Nephron progenitor cell (in vitro differentiated cells): ENCODE results near the gene SNAPC1.
"Not testable (repeated sequence)": the region's sequence is repeated elsewhere in the genome, so short reads cannot be mapped to it uniquely, and the experiment has no call there.

ENCODE experiments used
- DNase-seq: peaks from one replicate; pipeline ENCODE4 v3.0.0; 2021
- H3K27ac Mint-ChIP-seq: 2 replicates; pipeline ENCODE4 v1.8.0; 2021; ENCODE audit warnings: mild to moderate bottlenecking, moderate library complexity, mixed read lengths
- H3K27me3 Mint-ChIP-seq: 2 replicates; pipeline ENCODE4 v1.8.0; 2021; ENCODE audit warnings: mild to moderate bottlenecking, low read depth, mixed read lengths; ENCODE audit not compliant: poor library complexity
- H3K36me3 Mint-ChIP-seq: 2 replicates; pipeline ENCODE4 v1.8.0; 2021; ENCODE audit warnings: low read depth, mixed read lengths
- H3K4me1 Mint-ChIP-seq: 2 replicates; pipeline ENCODE4 v1.8.0; 2021; ENCODE audit warnings: mixed read lengths
- H3K4me3 Mint-ChIP-seq: 2 replicates; pipeline ENCODE4 v1.8.0; 2021; ENCODE audit warnings: mild to moderate bottlenecking, moderate library complexity, mixed read lengths
- H3K9me3 Mint-ChIP-seq: 2 replicates; pipeline ENCODE4 v1.8.0; 2021; ENCODE audit warnings: mild to moderate bottlenecking, moderate library complexity, mixed read lengths
- TF ChIP-seq, protein P1 (sequence below): fragments of 200-600 bp; sonication (generic); IDR thresholded peaks from 2 replicates; pipeline ENCODE4 v1.5.0; 2021; ENCODE audit warnings: antibody characterized with exemption

The SNAPC1 gene

DNA sequence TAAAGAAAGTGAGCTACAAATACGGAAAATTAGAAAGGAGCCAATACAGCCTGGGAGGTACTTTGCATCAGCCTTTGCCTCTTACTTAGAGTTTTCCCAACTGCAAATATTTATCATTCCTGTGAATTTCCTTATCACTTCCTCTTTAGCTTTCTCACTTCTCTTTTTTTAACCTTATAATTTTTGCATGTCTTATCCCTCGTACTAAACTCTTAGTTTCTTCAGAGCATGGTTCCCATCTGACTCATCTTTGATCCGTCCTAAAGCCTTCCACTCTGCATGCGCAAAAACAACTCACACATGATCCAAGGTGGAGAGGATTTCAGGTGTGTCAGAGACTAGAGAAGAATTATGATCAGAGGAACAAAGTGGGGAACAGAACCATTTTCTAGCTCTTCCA, 9.6 kb upstream of the SNAPC1 start:
- H3K27ac Mint-ChIP-seq, result no peak overlapping the region

DNA sequence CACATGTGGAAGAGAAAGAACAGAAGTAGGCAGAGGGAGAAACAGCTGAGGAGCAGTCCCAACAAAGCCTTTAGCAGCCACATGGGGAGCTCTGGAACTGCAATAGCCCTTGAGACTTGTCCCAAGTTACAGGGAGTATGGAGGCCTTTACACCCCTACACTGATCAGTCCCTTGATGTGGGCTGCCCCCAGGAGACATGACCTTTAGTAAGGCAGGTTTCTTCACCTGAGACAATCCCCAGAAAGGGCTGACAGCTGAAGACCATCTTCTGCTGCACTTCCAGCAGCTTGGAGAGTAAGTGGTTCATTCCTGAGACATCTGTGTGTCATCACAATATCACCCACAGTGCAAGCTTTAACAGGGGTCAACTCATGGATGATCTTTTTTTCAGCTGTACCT, 8.6 kb upstream of the SNAPC1 start:
- Mint-ChIP-seq H3K4me3 (no peak overlapping the region), H3K27me3 (peaks cover 12% of the 10 kb centered on the region), H3K9me3 (no peaks in the 10 kb centered on the region), H3K36me3 (no peaks in the 10 kb centered on the region), H3K4me1 (peaks cover 49% of the 10 kb centered on the region), H3K27ac (no peak overlapping the region)
- no peak for DNase-seq
- TF ChIP-seq, protein P1, sequence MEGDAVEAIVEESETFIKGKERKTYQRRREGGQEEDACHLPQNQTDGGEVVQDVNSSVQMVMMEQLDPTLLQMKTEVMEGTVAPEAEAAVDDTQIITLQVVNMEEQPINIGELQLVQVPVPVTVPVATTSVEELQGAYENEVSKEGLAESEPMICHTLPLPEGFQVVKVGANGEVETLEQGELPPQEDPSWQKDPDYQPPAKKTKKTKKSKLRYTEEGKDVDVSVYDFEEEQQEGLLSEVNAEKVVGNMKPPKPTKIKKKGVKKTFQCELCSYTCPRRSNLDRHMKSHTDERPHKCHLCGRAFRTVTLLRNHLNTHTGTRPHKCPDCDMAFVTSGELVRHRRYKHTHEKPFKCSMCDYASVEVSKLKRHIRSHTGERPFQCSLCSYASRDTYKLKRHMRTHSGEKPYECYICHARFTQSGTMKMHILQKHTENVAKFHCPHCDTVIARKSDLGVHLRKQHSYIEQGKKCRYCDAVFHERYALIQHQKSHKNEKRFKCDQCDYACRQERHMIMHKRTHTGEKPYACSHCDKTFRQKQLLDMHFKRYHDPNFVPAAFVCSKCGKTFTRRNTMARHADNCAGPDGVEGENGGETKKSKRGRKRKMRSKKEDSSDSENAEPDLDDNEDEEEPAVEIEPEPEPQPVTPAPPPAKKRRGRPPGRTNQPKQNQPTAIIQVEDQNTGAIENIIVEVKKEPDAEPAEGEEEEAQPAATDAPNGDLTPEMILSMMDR, result no peak

More for the DNA sequence above, 9.6 kb upstream of the SNAPC1 start:
- H3K9me3 Mint-ChIP-seq, result no peaks in the 10 kb centered on the region
- DNase-seq, result no peak
- H3K4me1 Mint-ChIP-seq, result peaks cover 53% of the 10 kb centered on the region
- H3K4me3 Mint-ChIP-seq, result no peak overlapping the region
- H3K27me3 Mint-ChIP-seq, result peaks cover 7% of the 10 kb centered on the region
- TF ChIP-seq, protein P1, result no peak
- peaks cover 6% of the 10 kb centered on the region for H3K36me3 Mint-ChIP-seq

DNA sequence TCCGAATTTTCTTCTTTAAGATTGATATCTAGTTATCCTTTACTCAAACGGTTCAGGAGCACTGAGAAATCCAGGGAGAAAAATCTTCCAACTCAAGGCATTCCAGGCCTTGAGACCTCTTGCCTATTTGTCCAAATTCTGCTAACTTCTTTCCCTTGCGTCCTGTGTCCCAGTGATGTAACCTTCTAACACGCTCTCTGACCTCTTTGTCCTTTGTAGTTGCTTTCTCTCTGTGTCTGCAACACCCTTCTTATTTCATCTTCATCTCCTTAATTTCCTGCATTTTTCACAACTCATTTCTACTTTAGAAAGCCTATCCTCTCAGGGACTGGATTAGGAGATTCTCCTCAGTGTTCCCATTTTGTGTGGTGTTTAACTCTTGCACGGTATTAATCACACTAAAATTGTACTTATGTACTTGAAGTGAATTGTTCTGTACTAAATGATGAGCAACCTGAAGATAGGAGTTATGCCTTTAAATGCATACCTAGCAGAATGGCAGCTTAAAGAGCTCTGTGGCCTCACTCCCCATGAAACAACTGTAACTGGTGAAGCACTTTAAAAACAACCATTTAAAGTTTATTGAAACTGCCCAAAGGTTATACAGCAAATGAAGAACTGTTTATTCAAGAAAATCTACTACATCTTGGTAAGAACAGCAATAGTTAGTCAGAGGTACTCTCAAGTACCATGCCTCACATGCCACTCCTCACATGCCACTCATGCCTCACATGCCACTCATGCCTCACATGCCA, 7.4 kb upstream of the SNAPC1 start:
- H3K36me3 Mint-ChIP-seq, result no peaks in the 10 kb centered on the region
- H3K9me3 Mint-ChIP-seq, result no peaks in the 10 kb centered on the region
- TF ChIP-seq, protein P1, result no peak
- peaks cover 39% of the 10 kb centered on the region for H3K4me1 Mint-ChIP-seq
- DNase-seq, result no peak
- no peak overlapping the region for H3K4me3 Mint-ChIP-seq
- no peak overlapping the region for H3K27ac Mint-ChIP-seq
- peaks cover 12% of the 10 kb centered on the region for H3K27me3 Mint-ChIP-seq

DNA sequence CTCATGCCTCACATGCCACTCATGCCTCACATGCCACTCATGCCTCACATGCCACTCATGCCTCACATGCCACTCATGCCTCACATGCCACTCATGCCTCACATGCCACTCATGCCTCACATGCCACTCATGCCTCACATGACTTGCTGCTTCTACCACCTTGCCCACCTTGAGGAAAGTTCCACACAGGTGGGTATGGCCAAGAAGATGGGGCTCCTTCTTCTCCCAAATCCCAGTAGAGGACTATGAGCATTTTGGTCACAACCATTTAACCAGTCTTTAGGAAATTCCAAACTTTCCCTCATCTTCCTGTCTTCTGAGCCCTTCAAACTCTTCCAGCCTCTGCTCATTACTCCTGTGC, 6.9 kb upstream of the SNAPC1 start:
- H3K9me3 Mint-ChIP-seq, DNase-seq, H3K36me3 Mint-ChIP-seq, H3K4me3 Mint-ChIP-seq, H3K27ac Mint-ChIP-seq: not testable (repeated sequence)
- Mint-ChIP-seq H3K27me3 (peaks cover 12% of the 10 kb centered on the region), H3K4me1 (peaks cover 34% of the 10 kb centered on the region)

DNA sequence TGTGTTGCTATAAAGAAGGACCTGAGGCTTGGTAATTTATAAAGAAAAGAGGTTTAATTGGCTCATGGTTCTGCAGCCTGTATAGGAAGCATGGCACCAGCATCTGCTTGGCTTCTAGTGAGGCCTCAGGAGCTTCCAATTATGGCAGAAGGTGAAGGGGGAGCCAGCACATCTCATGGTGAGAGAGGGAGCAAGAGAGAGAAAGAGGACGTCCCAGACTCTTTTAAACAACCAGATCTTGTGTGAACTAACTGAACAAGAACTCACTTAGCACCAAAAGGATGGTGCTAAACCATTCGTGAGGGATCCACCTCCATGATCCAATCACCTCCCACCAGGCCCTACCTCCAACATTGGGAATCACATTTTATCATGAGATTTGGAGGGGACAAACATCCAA, 6.1 kb upstream of the SNAPC1 start:
- Mint-ChIP-seq H3K27ac (no peak overlapping the region), H3K27me3 (peaks cover 17% of the 10 kb centered on the region), H3K36me3 (no peaks in the 10 kb centered on the region), H3K4me1 (peaks cover 28% of the 10 kb centered on the region), H3K9me3 (no peaks in the 10 kb centered on the region), H3K4me3 (no peak overlapping the region)
- TF ChIP-seq, protein P1, result no peak
- no peak for DNase-seq

DNA sequence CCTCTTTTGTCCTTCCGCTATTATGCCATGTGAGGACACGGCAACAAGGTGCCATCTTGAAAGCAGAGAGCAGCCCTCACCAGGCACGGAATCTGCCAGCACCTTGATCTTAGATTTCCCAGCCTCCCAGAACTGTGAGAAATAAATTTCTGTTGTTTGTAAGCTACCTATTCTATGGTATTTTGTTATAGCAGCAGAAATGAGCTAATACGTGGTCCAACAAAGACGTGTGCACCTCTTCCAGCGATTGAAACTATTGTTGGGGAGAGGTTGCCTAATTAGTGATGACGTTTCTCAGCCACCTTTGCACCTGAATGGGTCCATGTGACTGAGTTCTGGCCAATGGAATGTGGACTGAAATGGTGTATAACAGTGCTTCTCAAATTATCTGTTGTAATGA, 2.3 kb upstream of the SNAPC1 start:
- H3K4me3 Mint-ChIP-seq, result no peak overlapping the region
- no peak for DNase-seq
- H3K27ac Mint-ChIP-seq, result no peak overlapping the region
- TF ChIP-seq, protein P1, result no peak
- H3K27me3 Mint-ChIP-seq, result peaks cover 21% of the 10 kb centered on the region
- no peaks in the 10 kb centered on the region for H3K36me3 Mint-ChIP-seq
- no peaks in the 10 kb centered on the region for H3K9me3 Mint-ChIP-seq
- peaks cover 35% of the 10 kb centered on the region for H3K4me1 Mint-ChIP-seq
